ENCODE results near the gene MRPL55. TPM values are rescaled to one million over a fixed set of nuclear protein-coding genes. Genes with fewer than 3 reads are reported as not detected.

Gene MRPL55
- total and polyA plus RNA-seq, 2 of the 13 experiments (the other 11 are each of a cell fraction or from before 2014, with no cell fraction given) = 58.6 to 92.9 TPM

DNA sequence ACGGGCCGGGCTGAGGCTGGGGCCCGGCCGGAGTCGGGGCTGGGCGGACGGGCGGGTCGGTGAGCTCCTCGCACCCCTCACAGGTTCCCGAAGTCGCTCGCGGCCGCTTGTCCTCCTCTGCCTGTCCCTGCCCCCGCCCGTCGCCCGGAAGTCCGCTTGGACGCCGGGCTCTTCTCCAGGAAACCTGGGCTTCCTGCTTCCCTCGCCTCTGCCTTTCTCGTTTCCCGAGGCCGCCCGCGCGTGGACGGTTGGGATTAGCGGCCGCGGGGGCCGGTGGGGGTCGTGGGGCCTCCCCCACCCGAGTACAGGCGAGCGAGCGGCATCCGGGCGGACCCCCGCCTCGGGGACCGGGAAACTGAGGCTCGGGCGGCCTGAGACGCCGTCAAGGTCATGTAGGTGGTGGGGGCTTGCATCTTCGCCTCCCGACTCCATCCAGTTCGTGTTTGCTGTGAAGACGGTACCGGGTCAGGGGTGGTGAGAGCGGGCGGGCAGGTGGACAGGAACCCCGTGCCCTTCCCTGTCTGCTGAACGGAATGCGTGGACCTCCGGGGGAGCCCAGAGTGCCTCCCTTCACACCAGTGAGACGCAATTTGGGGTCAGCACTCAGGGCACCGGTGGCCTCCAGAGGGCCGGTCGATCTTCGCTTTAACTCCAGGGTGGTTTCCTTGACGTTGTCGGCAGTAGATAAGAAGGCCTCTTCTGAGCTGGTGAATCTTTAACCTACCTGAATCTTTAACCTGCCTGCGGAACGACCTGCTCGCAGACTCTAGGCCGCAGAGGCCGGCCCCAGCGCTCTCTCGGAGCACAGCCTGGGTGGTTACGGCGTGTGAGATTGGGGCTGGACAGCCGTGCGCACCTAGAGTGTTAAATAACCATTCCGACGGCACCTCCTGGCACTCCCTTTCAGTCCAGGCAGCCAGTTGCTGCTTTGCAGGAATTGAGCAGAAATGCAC, 25.9 kb downstream of the MRPL55 start (continued):
- TF ChIP-seq, protein P1, sequence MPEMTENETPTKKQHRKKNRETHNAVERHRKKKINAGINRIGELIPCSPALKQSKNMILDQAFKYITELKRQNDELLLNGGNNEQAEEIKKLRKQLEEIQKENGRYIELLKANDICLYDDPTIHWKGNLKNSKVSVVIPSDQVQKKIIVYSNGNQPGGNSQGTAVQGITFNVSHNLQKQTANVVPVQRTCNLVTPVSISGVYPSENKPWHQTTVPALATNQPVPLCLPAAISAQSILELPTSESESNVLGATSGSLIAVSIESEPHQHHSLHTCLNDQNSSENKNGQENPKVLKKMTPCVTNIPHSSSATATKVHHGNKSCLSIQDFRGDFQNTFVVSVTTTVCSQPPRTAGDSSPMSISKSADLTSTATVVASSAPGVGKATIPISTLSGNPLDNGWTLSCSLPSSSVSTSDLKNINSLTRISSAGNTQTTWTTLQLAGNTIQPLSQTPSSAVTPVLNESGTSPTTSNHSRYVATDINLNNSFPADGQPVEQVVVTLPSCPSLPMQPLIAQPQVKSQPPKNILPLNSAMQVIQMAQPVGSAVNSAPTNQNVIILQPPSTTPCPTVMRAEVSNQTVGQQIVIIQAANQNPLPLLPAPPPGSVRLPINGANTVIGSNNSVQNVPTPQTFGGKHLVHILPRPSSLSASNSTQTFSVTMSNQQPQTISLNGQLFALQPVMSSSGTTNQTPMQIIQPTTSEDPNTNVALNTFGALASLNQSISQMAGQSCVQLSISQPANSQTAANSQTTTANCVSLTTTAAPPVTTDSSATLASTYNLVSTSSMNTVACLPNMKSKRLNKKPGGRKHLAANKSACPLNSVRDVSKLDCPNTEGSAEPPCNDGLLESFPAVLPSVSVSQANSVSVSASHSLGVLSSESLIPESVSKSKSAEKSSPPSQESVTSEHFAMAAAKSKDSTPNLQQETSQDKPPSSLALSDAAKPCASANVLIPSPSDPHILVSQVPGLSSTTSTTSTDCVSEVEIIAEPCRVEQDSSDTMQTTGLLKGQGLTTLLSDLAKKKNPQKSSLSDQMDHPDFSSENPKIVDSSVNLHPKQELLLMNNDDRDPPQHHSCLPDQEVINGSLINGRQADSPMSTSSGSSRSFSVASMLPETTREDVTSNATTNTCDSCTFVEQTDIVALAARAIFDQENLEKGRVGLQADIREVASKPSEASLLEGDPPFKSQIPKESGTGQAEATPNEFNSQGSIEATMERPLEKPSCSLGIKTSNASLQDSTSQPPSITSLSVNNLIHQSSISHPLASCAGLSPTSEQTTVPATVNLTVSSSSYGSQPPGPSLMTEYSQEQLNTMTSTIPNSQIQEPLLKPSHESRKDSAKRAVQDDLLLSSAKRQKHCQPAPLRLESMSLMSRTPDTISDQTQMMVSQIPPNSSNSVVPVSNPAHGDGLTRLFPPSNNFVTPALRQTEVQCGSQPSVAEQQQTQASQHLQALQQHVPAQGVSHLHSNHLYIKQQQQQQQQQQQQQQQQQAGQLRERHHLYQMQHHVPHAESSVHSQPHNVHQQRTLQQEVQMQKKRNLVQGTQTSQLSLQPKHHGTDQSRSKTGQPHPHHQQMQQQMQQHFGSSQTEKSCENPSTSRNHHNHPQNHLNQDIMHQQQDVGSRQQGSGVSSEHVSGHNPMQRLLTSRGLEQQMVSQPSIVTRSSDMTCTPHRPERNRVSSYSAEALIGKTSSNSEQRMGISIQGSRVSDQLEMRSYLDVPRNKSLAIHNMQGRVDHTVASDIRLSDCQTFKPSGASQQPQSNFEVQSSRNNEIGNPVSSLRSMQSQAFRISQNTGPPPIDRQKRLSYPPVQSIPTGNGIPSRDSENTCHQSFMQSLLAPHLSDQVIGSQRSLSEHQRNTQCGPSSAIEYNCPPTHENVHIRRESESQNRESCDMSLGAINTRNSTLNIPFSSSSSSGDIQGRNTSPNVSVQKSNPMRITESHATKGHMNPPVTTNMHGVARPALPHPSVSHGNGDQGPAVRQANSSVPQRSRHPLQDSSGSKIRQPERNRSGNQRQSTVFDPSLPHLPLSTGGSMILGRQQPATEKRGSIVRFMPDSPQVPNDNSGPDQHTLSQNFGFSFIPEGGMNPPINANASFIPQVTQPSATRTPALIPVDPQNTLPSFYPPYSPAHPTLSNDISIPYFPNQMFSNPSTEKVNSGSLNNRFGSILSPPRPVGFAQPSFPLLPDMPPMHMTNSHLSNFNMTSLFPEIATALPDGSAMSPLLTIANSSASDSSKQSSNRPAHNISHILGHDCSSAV (CRISPR knock-in tag; IDR thresholded peaks at IDR 0.05; ENCODE audit: borderline replicate concordance) = no peak
- no peak for TF ChIP-seq CENPT (CRISPR knock-in tag; IDR thresholded peaks at IDR 0.05; ENCODE audit: low read depth)
- no peak for TF ChIP-seq SNRNP70 (IDR thresholded peaks at IDR 0.05; ENCODE audit: low read depth, low read length)
- 0 out of 2 replicates have a peak, but pooled peaks have one; percentile 9 for TF ChIP-seq ZNF326 (CRISPR knock-in tag; IDR thresholded peaks at IDR 0.05; ENCODE audit: borderline replicate concordance)
- TF ChIP-seq ZBTB37 (CRISPR knock-in tag; IDR thresholded peaks at IDR 0.05) = no peak
- 0 out of 2 replicates have a peak, but pooled peaks have one; percentile 19 for TF ChIP-seq KDM3A (CRISPR knock-in tag; IDR thresholded peaks at IDR 0.05; ENCODE audit: low read depth)
- peak; percentile 51; the same call in 1 of the 2 replicates for TF ChIP-seq POLR2AphosphoS5 (IDR thresholded peaks at IDR 0.05; ENCODE audit: low read depth, low read length)
- no peak for TF ChIP-seq ZEB1 (IDR thresholded peaks at IDR 0.05; ENCODE audit: insufficient replicate concordance, low read depth)
- TF ChIP-seq RBFOX2 (IDR thresholded peaks at IDR 0.05; ENCODE audit: low read depth, low read length) = peak; percentile 34
- no peak for TF ChIP-seq MBD4 (IDR thresholded peaks at IDR 0.05; ENCODE audit: borderline replicate concordance, low read length)
- TF ChIP-seq ZNF547 (CRISPR knock-in tag; IDR thresholded peaks at IDR 0.05) = no peak
- TF ChIP-seq ZKSCAN8 (CRISPR knock-in tag; IDR thresholded peaks at IDR 0.05; ENCODE audit: borderline replicate concordance) = no peak
- TF ChIP-seq ZNF703 (CRISPR knock-in tag; IDR thresholded peaks at IDR 0.05; ENCODE audit: borderline replicate concordance) = no peak

Data from HepG2 (cell line).